Lower lobe of right lung (tissue), 2 donors: Measurements from ENCODE around the gene TMEM219. TPM values are rescaled to one million over a fixed set of nuclear protein-coding genes. Genes with fewer than 3 reads are reported as not detected.
"Not testable (repeated sequence)": the region's sequence is repeated elsewhere in the genome, so short reads cannot be mapped to it uniquely, and the experiment has no call there.

ENCODE experiments used
- ATAC-seq, 2 donors: fragments of 200-7000 bp; cut with Tn5 transposase; one replicate each; pipeline ENCODE4 v1.9.1; 2020 to 2022; ENCODE audit warnings: mild to moderate bottlenecking in 2 of 2, moderate library complexity in 2 of 2
- DNase-seq: peaks from one replicate; pipeline ENCODE4 v3.0.0-alpha.2; 2020
- H3K27ac ChIP-seq: fragments of 200-600 bp; one replicate; pipeline ENCODE4 v1.8.0; 2022
- H3K27me3 ChIP-seq: fragments of 200-600 bp; one replicate; pipeline ENCODE4 v1.8.0; 2022; ENCODE audit warnings: low read depth
- H3K36me3 ChIP-seq: fragments of 200-600 bp; one replicate; pipeline ENCODE4 v1.8.0; 2022; ENCODE audit warnings: mild to moderate bottlenecking
- H3K4me1 ChIP-seq: fragments of 200-600 bp; one replicate; pipeline ENCODE4 v1.8.0; 2022
- H3K4me3 ChIP-seq: fragments of 200-600 bp; one replicate; pipeline ENCODE4 v1.8.0; 2022; ENCODE audit warnings: mild to moderate bottlenecking
- H3K9me3 ChIP-seq: fragments of 200-600 bp; one replicate; pipeline ENCODE4 v1.8.0; 2022
- intact Hi-C: fragments of 100-400 bp; cut with DNase I; formaldehyde crosslinking; loops from one replicate; pipeline ENCODE4 v1.11.0; 2022
- total RNA-seq: library from RNA; stranded (reverse); fragmentation: NEBNext Ultra II Directional; extraction: Animal tissue kit (Norgen Biotek cat#: 25700); gene quantifications from one replicate; pipeline ENCODE4 v1.2.1, GENCODE V29; 2021
- TF ChIP-seq, protein P1 (sequence below): fragments of 200-600 bp; IDR thresholded peaks from one replicate; pipeline ENCODE4 v1.8.0; 2022; ENCODE audit warnings: antibody characterized with exemption, mild to moderate bottlenecking
- donor health status: DM: no; HTN: yes; CAD: no; lungs with severe emphysema.

TMEM219 gene
- total RNA-seq, 1 donor from 2014 or later, result 148 TPM

DNA sequence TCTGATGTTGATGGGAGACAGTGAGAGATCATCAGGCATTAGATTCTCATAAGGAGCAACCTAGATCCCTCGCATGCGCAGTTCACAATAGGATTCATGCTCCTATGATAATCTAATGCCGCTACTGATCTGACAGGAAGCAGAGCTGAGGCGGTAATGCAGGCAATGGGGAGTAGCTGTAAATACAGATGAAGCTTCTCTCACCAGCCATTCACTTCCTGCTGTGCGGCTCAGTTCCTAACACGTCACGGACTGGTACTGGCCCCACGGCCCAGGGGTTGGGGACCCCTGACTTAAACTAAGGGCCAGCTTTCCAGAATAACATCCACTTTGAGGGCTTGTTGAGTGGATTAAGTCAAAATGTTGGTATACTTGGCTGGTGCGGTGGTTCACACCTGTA lies 2.6 kb upstream of the TMEM219 start:
- intact Hi-C loops, result no loop called here
- Histone ChIP-seq H3K9me3 (no peaks in the 10 kb centered on the region), H3K4me1 (peaks cover 18% of the 10 kb centered on the region), H3K4me3 (no peak overlapping the region), H3K36me3 (no peaks in the 10 kb centered on the region), H3K27ac (no peak overlapping the region), H3K27me3 (no peaks in the 10 kb centered on the region)
- TF ChIP-seq, protein P1, sequence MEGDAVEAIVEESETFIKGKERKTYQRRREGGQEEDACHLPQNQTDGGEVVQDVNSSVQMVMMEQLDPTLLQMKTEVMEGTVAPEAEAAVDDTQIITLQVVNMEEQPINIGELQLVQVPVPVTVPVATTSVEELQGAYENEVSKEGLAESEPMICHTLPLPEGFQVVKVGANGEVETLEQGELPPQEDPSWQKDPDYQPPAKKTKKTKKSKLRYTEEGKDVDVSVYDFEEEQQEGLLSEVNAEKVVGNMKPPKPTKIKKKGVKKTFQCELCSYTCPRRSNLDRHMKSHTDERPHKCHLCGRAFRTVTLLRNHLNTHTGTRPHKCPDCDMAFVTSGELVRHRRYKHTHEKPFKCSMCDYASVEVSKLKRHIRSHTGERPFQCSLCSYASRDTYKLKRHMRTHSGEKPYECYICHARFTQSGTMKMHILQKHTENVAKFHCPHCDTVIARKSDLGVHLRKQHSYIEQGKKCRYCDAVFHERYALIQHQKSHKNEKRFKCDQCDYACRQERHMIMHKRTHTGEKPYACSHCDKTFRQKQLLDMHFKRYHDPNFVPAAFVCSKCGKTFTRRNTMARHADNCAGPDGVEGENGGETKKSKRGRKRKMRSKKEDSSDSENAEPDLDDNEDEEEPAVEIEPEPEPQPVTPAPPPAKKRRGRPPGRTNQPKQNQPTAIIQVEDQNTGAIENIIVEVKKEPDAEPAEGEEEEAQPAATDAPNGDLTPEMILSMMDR, result no peak
- ATAC-seq (no peak), DNase-seq (no peak)

DNA sequence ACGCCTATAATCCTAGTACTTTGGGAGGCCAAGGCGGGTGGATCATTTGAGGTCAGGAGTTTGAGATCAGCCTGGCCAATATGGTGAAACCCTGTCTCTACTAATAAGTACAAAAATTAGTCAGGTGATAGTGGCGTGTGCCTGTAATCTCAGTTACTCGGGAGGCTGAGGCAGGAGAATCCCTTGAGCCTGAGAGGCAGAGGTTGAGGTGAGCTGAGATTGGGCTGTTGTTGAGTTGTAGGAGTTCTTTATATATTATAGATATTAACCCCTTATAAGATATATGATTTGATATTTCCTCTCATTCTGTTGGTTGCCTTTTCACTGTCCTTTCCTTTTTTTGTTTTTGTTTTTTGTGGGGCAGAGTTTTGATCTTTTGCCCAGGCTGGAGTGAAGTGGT lies 2.1 kb upstream of the TMEM219 start:
- ATAC-seq, H3K4me3 ChIP-seq, H3K36me3 ChIP-seq, H3K9me3 ChIP-seq, intact Hi-C loops, H3K27ac ChIP-seq, DNase-seq, H3K27me3 ChIP-seq: not testable (repeated sequence)
- H3K4me1 ChIP-seq, result peaks cover 18% of the 10 kb centered on the region

DNA sequence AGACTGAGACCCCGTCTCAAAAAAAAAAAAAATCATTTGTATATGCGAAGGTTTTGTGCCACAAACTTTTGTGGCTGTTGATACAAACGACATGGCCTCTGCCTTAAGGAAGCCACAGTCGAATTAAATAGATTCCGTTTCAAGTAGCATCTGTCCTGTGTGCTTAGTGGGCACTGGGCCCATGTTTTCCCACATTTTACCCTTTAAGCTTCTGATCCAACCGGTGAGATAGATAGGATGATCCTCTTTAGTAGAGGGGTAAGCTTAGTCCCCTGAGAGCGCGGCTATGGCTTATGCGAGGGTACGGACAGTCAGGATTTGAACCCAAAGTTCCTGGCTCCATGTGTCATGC lies 776 bp upstream of the TMEM219 start:
- Histone ChIP-seq H3K36me3 (no peaks in the 10 kb centered on the region), H3K4me3 (peak overlapping the region; percentile 64), H3K4me1 (peaks cover 18% of the 10 kb centered on the region), H3K9me3 (no peaks in the 10 kb centered on the region), H3K27me3 (no peaks in the 10 kb centered on the region), H3K27ac (peak overlapping the region; percentile 90)
- intact Hi-C loops, result no loop called here
- TF ChIP-seq, protein P1, result no peak
- ATAC-seq, result no peak
- no peak for DNase-seq

DNA sequence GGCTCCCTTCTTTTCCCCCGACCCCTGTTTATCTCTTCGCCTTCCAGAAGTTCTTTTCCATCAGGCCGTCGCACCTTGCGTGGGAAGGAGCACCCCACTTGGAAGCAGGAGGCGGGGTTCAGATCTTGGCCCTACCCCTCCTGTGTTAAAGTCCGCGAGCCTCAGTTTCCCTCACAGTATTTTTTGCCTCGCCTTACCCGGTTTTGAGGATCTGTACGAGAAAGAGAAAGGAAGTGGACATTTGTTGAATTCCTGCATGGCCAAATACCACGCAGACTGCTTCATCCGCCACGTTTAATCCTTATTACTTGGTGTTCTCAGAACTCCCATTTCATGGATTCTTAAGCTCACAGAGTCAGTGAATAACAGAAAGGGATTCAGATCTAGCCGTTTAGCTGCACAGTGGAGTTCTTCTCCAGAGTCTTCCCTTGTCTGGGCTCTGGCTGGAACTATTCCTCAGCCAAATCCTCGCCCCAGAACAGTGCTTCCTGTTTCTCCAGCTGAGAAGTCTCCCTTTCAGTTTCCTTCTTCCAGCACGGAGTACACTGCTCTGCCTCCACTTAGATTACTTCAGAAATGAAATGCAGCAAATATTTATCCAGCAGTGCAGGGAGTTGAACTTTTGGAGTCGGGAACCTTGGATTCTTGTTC lies 590 bp downstream of the TMEM219 start:
- Histone ChIP-seq H3K27ac (peak overlapping the region; percentile 90), H3K4me1 (peaks cover 18% of the 10 kb centered on the region), H3K36me3 (peaks cover 8% of the 10 kb centered on the region), H3K9me3 (no peaks in the 10 kb centered on the region), H3K4me3 (peak overlapping the region; percentile 64), H3K27me3 (no peaks in the 10 kb centered on the region)
- TF ChIP-seq, protein P1, result no peak
- intact Hi-C loops, result no loop called here
- ATAC-seq (peak; percentile 68 to 74), DNase-seq (no peak)

DNA sequence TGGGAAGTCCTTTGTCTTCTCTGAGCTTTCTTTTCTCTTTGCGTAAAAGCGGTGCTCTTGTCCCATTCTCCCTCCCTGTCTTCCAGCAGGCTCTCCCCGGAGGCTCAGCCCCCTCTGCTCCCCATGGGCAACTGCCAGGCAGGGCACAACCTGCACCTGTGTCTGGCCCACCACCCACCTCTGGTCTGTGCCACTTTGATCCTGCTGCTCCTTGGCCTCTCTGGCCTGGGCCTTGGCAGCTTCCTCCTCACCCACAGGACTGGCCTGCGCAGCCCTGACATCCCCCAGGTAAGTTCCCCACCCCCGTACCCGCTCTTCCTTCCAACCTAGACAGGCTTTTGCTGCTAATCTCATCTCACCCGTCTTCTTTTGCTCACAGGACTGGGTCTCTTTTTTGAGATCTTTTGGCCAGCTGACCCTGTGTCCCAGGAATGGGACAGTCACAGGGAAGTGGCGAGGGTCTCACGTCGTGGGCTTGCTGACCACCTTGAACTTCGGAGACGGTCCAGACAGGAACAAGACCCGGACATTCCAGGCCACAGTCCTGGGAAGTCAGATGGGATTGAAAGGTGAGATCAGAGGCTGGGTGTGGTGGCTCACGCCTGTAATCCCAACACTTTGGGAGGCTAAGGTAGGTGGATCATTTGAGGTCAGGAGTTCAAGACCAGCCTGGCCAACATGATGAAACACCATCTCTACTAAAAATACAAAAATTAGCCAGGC lies 1.3 kb downstream of the TMEM219 start:
- no peaks in the 10 kb centered on the region for H3K9me3 ChIP-seq
- H3K27ac ChIP-seq, result peak overlapping the region; percentile 90
- ATAC-seq (no peak), DNase-seq (no peak)
- intact Hi-C loops, result no loop called here
- peaks cover 14% of the 10 kb centered on the region for H3K36me3 ChIP-seq
- H3K4me1 ChIP-seq, result peaks cover 18% of the 10 kb centered on the region
- TF ChIP-seq, protein P1, result no peak
- peak overlapping the region; percentile 64 for H3K4me3 ChIP-seq
- no peaks in the 10 kb centered on the region for H3K27me3 ChIP-seq

DNA sequence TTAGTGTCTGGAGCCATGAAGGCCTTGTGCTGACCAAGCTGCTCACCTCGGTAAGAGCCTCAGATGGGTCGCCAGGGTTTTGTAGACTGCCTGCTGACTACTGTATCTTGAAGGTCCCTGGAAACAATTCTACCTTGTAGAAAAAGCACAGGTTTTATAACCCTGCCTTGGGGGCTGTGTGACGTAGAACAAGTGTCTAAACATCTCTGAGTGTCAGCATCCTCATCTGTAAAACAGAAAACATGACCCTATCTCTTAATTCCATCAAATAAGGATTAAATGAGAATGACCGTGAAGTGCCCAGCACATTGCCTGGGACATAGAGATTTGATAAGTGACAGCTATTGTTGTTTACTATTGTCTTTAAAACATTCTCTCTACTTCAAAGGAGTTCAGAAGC lies 6.3 kb downstream of the TMEM219 start:
- DNase-seq (no peak), ATAC-seq (no peak)
- Histone ChIP-seq H3K9me3 (no peaks in the 10 kb centered on the region), H3K36me3 (peaks cover 55% of the 10 kb centered on the region), H3K4me1 (peaks cover 7% of the 10 kb centered on the region), H3K27ac (no peak overlapping the region), H3K27me3 (no peaks in the 10 kb centered on the region), H3K4me3 (no peak overlapping the region)
- TF ChIP-seq, protein P1, result no peak
- intact Hi-C loops, result no loop called here
